Kidney epithelial cell (primary cell): ENCODE results near the gene ZNF579. TPM values are rescaled to one million over a fixed set of nuclear protein-coding genes. Genes with fewer than 3 reads are reported as not detected.

ENCODE experiments used
- DNase-seq: peaks from one replicate; pipeline ENCODE4 v3.0.0-alpha.2; 2010; ENCODE audit warnings: low read depth
- H3K27me3 ChIP-seq: 2 replicates; pipeline ENCODE4 v1.6.0; 2011; ENCODE audit warnings: low read length; ENCODE audit not compliant: control insufficient read depth, insufficient read depth
- H3K36me3 ChIP-seq: 2 replicates; pipeline ENCODE4 v1.5.1; 2011; ENCODE audit warnings: low read length; ENCODE audit not compliant: control insufficient read depth, insufficient read depth
- H3K4me3 ChIP-seq: 2 replicates; pipeline ENCODE4 v1.5.1; 2011; ENCODE audit warnings: low read depth, mild to moderate bottlenecking, control low read depth, low read length
- CTCF ChIP-seq: IDR thresholded peaks from 2 replicates; pipeline ENCODE4 v1.5.1; 2011; ENCODE audit warnings: mild to moderate bottlenecking, moderate library complexity, low read length, control low read depth, inconsistent platforms; ENCODE audit not compliant: insufficient read depth, poor library complexity, severe bottlenecking
- total RNA-seq: library from RNA; depleted of rRNA; stranded (reverse); fragments of >200 nt; gene quantifications from 2 replicates; pipeline ENCODE4 v1.2.3, GENCODE V29; 2015

The ZNF579 gene
- total RNA-seq, 1 donor from 2014 or later = 14.4 TPM

- no peak for DNase-seq
- Histone ChIP-seq H3K36me3 (no peaks in the 10 kb centered on the region), H3K27me3 (peaks cover 3% of the 10 kb centered on the region), H3K4me3 (no peak overlapping the region)
- no peak for TF ChIP-seq CTCF
Observed at GRCh38 chr19:55544776-55545439, 35.7 kb downstream of the ZNF579 start.

- DNase-seq = no peak
- Histone ChIP-seq H3K4me3 (no peak overlapping the region), H3K27me3 (peaks cover 3% of the 10 kb centered on the region), H3K36me3 (no peaks in the 10 kb centered on the region)
- TF ChIP-seq CTCF = no peak
Observed at GRCh38 chr19:55544014-55544413, 36.6 kb downstream of the ZNF579 start.

- Histone ChIP-seq H3K36me3 (no peaks in the 10 kb centered on the region), H3K27me3 (peaks cover 3% of the 10 kb centered on the region), H3K4me3 (no peak overlapping the region)
- DNase-seq = no peak
- TF ChIP-seq CTCF = no peak
Observed at GRCh38 chr19:55543567-55543966, 37.1 kb downstream of the ZNF579 start.

- Histone ChIP-seq H3K36me3 (no peaks in the 10 kb centered on the region), H3K27me3 (peaks cover 3% of the 10 kb centered on the region), H3K4me3 (no peak overlapping the region)
- DNase-seq = no peak
- TF ChIP-seq CTCF = no peak
Observed at GRCh38 chr19:55542292-55542855, 38.3 kb downstream of the ZNF579 start.

GRCh38 chr19:55541091-55541490, 39.6 kb downstream of the ZNF579 start:
- no peak for TF ChIP-seq CTCF
- Histone ChIP-seq H3K4me3 (no peak overlapping the region), H3K36me3 (no peaks in the 10 kb centered on the region), H3K27me3 (peaks cover 3% of the 10 kb centered on the region)
- DNase-seq = no peak

GRCh38 chr19:55540619-55541018, 40.0 kb downstream of the ZNF579 start:
- H3K36me3 ChIP-seq = no peaks in the 10 kb centered on the region
- TF ChIP-seq CTCF = no peak
- H3K27me3 ChIP-seq = peaks cover 3% of the 10 kb centered on the region
- H3K4me3 ChIP-seq = no peak overlapping the region
- no peak for DNase-seq
